ENCODE results near the gene ANXA11. TPM values are rescaled to one million over a fixed set of nuclear protein-coding genes. Genes with fewer than 3 reads are reported as not detected.
A peak's percentile ranks its signal among the peaks of the same experiment; 100 is the strongest.

Gene ANXA11
- total RNA-seq, 4 donors from 2014 or later = 85.1 to 103 (median 87.3) TPM

GRCh38 chr10:80153460-80153859 is 51.9 kb downstream of the ANXA11 start:
- no peaks in the 10 kb centered on the region for H3K9me3 ChIP-seq
- 100% methylated on average over 3 of the region's 3 CpGs for WGBS
- no peak for DNase-seq (ENCODE audit: low spot score in 2 of 2)
- no peaks in the 10 kb centered on the region for H3K27me3 ChIP-seq
- peaks cover 35% of the 10 kb centered on the region for H3K4me1 ChIP-seq
- no peak overlapping the region for H3K4me3 ChIP-seq
- no peak for TF ChIP-seq CTCF (IDR thresholded peaks at IDR 0.05)
- no peak for TF ChIP-seq POLR2A (IDR thresholded peaks at IDR 0.05)
- TF ChIP-seq EP300 (IDR thresholded peaks at IDR 0.05) = no peak
- no peak for TF ChIP-seq POLR2AphosphoS5 (IDR thresholded peaks at IDR 0.05)
- no peak overlapping the region for H3K27ac ChIP-seq
- peaks cover 71% of the 10 kb centered on the region for H3K36me3 ChIP-seq

- no peak for TF ChIP-seq CTCF (IDR thresholded peaks at IDR 0.05)
- TF ChIP-seq EP300 (IDR thresholded peaks at IDR 0.05) = no peak
- no peak for TF ChIP-seq POLR2AphosphoS5 (IDR thresholded peaks at IDR 0.05)
- no peak for TF ChIP-seq POLR2A (IDR thresholded peaks at IDR 0.05)
- Histone ChIP-seq H3K27ac (no peak overlapping the region), H3K4me3 (no peak overlapping the region), H3K9me3 (no peaks in the 10 kb centered on the region), H3K36me3 (peaks cover 67% of the 10 kb centered on the region), H3K4me1 (peaks cover 28% of the 10 kb centered on the region), H3K27me3 (no peaks in the 10 kb centered on the region)
- DNase-seq (ENCODE audit: low spot score in 2 of 2) = no peak
- WGBS = 86% methylated on average over 6 of the region's 6 CpGs
These were observed 52.5 kb downstream of the ANXA11 start for GRCh38 chr10:80152820-80153219.

- Histone ChIP-seq H3K27ac (no peak overlapping the region), H3K27me3 (no peaks in the 10 kb centered on the region), H3K4me1 (peaks cover 17% of the 10 kb centered on the region), H3K36me3 (peaks cover 40% of the 10 kb centered on the region), H3K9me3 (no peaks in the 10 kb centered on the region), H3K4me3 (no peak overlapping the region)
- no peak for DNase-seq (ENCODE audit: low spot score in 2 of 2)
- no peak for TF ChIP-seq CTCF (IDR thresholded peaks at IDR 0.05)
- TF ChIP-seq POLR2AphosphoS5 (IDR thresholded peaks at IDR 0.05) = no peak
- no peak for TF ChIP-seq EP300 (IDR thresholded peaks at IDR 0.05)
- no peak for TF ChIP-seq POLR2A (IDR thresholded peaks at IDR 0.05)
- 75% methylated on average over 2 of the region's 2 CpGs for WGBS
These were observed 55.2 kb downstream of the ANXA11 start for GRCh38 chr10:80150172-80150571.

- TF ChIP-seq POLR2A (IDR thresholded peaks at IDR 0.05) = no peak
- TF ChIP-seq CTCF (IDR thresholded peaks at IDR 0.05) = no peak
- TF ChIP-seq EP300 (IDR thresholded peaks at IDR 0.05) = no peak
- TF ChIP-seq POLR2AphosphoS5 (IDR thresholded peaks at IDR 0.05) = no peak
- WGBS = 97% methylated on average over 2 of the region's 2 CpGs
- Histone ChIP-seq H3K9me3 (no peaks in the 10 kb centered on the region), H3K27ac (no peak overlapping the region), H3K4me1 (peaks cover 19% of the 10 kb centered on the region), H3K4me3 (no peak overlapping the region), H3K36me3 (peaks cover 33% of the 10 kb centered on the region), H3K27me3 (no peaks in the 10 kb centered on the region)
- DNase-seq (ENCODE audit: low spot score in 2 of 2) = no peak
These were observed 56.2 kb downstream of the ANXA11 start for GRCh38 chr10:80149123-80149522.

- no peak overlapping the region for H3K4me3 ChIP-seq
- peaks cover 22% of the 10 kb centered on the region for H3K4me1 ChIP-seq
- 82% methylated on average over 3 of the region's 5 CpGs for WGBS
- peak in 1 of 2 donors; percentile 55 for DNase-seq (ENCODE audit: low spot score in 2 of 2)
- H3K27me3 ChIP-seq = no peaks in the 10 kb centered on the region
- no peaks in the 10 kb centered on the region for H3K9me3 ChIP-seq
- TF ChIP-seq POLR2AphosphoS5 (IDR thresholded peaks at IDR 0.05) = no peak
- TF ChIP-seq CTCF (IDR thresholded peaks at IDR 0.05) = no peak
- no peak for TF ChIP-seq EP300 (IDR thresholded peaks at IDR 0.05)
- TF ChIP-seq POLR2A (IDR thresholded peaks at IDR 0.05) = no peak
- peaks cover 24% of the 10 kb centered on the region for H3K36me3 ChIP-seq
- no peak overlapping the region for H3K27ac ChIP-seq
These were observed 57.1 kb downstream of the ANXA11 start for GRCh38 chr10:80148166-80148805.
